HG03139 (cell line): Measurements from ENCODE around the gene CLPTM1L.

Source experiments
- ATAC-seq: cut with Tn5 transposase; IDR thresholded peaks from one replicate; pipeline ENCODE4 v1.9.1; 2021; ENCODE audit not compliant: unreplicated experiment

CLPTM1L gene

DNA sequence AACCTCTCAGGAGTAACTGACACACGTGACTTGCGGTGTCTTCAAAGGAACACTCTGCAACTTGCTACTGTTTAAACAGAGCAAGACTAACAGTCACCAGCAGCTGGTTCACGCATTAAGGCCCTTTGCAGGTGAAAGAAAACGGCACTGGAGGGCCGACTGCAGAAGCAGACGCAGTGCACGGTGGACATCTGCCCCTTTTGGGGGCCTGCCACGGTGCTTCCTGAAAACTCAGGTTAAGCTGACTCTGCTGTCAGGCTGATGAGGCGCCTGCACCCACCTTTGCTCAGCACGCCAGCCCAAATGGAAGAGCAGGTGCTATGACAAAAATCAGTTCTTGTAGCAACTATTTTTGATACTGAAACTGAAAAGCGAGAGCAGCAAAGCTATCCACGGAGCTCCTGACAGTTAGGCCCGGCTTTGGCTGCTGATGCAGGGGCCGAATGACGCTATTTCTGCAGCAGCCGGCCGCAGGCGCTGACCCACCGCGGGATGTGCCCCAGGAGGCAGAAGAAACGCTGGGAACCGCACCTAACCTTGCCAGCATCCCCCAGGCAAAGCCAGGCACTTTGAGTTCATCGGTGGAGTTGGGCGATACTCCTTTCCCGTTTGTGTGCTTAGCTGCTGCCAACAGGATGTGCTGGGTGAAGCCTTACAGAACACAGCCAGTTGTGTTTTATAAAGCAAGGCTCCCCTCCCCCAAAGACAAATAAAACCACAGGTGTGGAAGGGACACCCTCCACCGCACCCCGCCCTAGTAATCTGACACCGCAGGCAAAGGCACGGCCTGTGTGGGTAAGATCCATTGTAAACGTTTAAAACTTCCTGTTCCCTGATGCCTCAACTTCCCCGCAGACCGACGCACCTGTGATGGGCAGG lies 29.0 kb downstream of the CLPTM1L start:
- peak; percentile 47 for ATAC-seq

DNA sequence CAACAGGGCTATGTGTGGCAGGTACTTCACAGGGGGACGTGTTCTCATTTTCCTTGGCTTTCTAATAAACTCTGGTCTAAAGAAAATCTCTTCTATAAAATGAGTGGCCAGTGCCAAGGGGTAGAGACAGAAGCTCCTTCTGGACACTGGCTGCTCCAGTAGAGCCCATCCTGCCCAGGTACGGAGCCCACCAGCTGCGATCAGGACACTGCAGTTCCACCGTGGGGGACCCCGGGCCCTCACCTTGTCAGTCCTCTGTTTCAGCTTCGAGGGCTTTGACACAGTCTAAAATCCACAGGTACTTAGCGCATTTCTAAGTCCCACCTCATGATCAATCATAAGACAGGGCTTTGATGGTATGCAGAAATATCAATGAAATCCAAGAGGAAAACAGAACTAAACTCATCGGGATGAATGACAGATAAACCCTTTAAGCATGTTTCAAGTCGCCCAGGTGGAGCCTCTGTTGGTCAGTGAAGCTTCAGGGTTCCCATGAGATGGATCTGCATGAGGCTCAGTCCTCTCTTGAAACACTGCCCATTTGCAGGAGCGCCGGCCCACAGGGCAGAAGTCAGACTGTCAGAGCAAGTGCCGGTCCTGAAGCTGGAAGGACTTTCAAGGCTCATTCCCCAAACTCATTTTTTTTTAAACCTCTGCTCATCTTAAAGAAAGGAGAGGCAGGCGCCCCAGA lies 29.7 kb downstream of the CLPTM1L start:
- ATAC-seq: no peak

DNA sequence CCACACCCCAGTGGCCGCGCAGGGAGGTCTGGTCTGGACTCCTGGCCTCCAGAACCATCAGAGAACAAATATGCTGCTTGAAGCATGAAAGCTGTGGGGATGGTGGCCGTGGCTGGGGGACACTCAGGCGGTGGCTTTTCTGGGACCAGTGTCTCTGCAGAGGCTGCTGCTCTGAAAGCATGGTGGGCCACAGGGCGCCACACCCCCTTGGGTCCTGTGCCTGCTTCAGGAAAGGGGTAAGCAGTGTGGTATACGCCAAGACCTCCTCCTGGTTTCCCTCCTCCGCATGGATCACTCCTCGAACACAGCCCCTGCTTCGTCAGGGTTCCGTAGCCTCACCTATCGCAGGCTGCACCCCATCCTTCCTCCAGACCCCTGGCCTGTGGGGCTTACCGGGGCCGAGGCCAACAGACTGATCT lies 30.3 kb downstream of the CLPTM1L start:
- no peak for ATAC-seq

DNA sequence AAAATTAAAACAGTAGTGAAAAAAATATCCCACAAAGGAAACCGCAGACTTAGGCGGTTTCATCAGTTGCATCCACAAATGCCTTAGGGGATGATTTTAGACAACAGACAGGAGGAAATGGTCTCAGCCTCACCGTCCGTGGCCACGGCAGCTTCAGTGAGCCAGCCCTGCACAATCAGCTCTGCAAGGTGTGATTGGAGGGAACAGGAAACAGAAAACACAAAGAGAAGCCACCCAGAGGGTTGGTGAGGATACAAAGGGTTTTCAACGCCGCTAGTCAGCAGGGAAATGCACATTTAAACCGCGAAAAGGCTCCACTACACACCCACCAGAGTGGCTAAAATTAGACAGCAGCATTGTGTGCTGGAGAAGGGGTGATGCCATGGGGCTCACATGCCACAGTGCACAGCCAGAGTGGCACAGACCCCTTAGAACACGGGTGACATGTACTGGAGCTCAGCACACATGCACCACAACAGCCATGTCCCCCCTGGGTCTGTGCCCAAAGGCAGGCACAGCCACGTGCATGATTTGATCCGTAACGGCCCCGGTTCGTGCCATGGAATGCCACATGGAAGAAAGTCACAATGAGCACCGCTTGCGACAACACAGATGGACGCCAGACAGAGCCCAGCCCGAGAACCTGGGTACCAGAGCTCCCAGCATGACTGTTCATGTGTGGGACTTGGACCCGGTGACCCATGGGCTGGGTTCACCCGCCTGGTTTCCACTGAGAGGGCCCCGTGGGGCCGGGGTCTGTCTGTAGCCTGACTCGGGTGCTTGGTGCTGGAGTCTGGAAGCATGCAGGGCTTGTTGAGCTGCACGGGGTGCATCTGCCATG lies 31.7 kb downstream of the CLPTM1L start:
- ATAC-seq: peak; percentile 79

DNA sequence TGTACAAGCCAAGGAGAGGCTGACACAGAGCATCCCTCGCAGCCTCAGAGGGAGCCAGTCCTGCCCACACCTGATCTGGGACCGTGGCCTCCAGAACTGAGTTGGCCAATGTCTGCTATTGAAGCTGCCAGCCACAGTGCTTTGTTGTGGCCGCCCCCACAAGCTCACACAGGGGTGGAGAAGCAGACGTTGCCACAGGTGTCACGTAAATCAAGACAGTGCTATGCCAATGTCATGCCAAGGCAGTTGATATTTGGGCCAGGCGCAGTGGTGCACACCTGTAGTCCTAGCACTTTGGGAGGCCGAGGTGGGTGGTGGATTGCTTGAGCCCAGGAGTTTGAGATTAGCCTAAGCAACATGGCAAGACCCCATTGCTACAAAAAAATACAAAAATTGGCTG lies 32.7 kb downstream of the CLPTM1L start:
- no peak for ATAC-seq

DNA sequence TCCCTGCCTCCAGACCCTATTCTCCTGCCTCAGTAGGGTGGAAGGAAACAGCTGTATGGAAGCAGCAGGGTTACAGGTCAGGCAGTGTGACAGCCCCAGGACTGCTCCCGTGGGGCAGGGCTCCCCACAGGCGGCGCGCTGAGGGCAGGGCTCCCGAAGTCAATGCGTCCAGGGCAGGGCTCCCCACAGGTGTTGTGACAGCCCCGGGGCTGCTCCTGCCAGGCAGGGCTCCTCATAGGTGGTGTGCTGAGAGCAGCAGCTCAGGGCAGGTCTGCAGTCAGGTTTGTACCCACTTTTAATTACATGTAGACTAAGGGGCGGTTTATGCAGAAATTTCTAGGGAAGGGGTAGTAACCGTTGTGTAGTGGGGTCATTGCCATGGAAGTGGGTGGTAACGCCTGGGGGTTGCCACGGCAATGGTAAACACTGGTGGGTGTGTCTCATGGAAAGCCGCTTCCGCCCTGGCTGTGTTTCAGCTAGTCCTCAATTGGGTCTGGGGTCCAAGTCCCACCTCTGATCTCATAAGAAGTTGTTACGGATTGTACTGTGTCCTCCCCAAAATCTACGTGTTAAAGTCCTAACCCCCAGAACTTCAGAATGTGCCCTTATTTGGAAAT lies 33.4 kb downstream of the CLPTM1L start:
- ATAC-seq: no peak

DNA sequence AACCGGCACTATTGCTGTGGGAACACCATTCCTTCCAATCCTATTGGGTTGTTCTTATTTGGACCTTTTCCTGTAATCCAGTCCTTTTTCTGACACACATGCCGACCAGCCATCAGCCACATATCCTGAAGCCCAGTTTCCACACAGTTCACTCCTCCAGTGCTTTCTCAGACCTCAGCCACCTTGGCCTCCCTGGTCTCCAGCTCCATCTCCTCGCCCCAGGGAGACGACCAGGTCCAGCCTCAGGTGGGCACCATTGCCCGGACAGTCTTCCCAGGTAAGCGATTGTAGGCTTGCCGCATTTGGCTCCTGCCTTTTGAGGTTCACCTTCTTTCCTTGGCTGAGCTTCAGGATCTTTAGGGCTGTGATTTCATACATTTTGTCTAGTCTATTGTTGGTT lies 34.8 kb downstream of the CLPTM1L start:
- no peak for ATAC-seq

DNA sequence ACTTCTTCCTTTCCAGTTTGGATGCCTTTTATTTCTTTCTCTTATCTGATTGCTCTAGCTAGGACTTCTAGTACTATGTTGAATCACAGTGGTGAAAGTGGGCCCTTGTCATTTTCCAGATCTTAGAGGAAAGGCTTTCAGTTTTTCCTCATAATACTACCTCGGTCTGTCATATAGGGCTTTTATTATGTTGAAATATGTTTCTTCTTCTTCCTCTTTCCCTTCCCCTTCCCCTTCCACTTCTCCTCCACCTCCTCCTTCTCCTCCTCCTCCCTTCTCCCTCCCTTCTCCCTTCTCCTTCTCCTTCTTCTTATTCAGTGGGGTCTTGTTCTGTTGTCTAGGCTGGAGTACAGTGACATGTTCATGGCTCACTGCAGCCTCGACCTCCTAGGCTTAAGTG lies 40.9 kb downstream of the CLPTM1L start:
- ATAC-seq: no peak

DNA sequence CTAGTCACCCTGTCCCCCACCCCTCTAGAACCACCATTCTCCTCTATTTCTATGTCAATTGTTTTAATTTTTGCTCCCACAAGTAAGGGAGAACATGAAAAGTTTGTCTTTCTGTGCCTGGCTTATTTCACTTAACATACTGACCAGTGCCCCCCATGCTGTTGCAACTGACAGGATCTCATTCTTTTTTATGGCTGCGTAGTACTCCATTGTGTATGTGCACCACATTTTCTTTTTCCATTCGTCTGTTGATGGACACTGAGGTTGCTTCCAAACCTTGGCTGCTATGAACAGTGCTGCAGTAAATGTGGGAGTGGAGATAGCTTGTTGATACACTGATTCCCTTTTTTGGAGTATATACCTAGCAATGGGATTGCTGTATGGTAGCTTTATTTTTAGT lies 42.6 kb downstream of the CLPTM1L start:
- no peak for ATAC-seq

DNA sequence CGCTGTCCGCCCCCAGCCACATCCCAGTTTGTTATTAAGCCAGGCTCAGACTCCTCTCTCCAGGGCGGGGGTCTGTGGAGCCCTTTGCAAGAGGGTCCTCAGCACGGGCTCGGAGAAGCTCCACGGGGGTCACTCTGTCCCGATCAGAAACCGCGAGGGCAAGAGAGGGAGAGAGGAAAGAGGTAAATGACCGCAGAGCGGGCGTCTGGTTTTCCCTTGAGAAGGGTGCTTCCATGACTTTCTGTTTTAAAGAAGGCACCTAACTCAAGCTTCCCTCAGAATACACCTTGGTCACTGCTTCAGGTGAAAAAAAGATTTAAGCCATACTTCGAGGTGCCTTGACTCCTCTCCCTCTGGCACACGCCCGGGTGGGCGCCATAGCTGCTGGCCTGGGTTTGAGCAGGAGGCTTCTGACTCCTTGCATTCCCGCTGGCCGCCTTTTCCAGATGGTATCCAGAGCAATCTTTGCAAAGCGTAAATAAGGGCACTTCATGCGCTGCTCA lies 44.3 kb downstream of the CLPTM1L start:
- ATAC-seq: no peak

DNA sequence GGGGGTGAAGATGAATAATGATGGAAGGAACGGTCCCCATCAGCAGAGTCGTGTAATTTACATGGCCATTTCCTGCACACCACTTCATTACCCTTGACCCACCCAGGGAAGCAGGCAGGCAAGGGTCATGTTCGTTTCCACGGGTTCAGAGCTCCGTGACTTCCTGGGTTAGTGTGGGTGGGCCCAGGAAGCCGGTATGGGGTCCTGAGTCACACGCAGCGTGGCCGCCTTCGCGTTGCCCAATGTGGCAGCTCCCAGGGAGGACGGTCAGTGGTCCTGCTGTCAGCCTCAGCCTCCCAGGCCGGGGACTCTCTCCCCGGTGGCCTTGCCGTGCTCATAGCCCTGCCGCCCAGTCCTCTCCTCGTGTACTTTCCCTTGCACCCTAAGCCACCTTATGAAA lies 44.9 kb downstream of the CLPTM1L start:
- no peak for ATAC-seq

DNA sequence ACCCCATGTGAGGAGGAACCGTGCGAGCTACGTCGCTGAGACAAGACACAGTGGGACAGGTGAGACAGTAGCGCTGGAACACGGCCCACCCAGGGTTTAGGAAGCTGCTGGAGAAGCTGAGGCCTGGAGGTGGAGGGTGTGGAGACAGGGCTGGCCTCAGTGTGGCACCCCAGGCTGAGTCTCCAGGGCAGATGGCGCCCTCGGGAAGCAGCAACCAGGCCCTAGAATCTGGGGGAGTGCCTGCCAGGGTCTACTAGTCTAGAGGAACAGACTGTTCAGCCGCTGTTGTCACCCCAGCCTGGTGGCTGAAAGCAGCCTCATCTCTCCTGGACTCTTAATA lies 45.4 kb downstream of the CLPTM1L start:
- ATAC-seq: no peak

DNA sequence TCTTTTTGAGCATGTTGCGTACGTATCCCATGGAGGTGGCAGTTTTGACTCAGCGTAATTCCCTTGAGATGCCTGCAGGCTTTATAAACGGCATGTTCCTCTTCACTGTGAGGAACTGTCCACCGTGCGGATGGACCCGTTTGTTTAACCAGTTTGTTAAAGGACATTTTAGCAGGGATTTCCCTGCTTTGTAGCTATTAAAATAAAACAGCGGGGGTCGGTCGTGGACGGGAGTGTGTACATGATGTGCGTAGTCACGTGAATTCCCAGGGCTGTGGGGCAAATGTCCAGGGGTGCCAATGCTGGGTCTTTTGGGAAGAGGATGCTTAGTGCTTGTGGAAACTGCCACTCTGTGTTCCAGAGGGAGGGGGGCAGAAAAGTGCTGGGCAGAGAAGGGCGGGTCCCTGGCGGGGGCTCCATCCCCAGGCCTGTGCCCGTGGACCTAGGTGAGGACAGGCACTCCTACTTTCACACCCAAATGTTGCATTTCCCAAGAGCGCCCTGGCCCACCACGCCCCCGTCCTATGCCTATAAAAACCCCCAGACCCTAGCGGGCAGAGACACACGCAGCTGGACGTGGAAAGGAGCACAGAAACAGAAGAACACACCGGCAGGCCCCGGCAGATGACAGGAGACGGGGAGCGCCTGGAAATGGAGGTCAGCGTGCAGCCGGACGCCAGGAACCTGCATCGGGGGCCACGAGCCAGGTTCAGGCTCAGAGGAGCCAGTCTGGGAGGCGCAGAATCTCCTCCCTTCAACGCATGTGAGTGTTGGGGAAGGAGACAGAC lies 46.0 kb downstream of the CLPTM1L start:
- no peak for ATAC-seq

DNA sequence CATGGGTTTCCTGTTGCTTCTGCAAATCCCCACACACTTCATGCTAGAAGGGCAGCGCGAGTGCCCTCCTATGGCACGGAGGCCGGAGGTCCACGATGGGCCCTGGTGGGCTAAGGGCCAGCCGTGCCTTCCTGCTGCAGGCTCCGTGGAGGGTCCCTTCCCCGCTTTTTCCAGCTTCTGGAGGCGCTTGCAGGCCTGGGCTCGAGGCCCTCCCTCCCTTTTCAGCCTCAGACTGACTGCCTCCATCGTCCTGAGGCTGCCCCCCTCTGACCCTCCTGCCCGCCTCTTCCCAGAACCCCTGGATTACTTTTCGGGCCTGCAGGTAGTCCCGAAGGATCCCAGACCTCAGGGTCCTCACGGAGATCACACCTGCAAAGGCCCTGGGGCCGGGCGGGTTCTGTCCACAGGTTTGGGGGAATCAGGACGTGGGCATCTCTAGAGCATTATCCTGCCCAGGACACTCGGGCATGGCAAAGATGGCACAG lies 46.8 kb downstream of the CLPTM1L start:
- ATAC-seq: no peak

DNA sequence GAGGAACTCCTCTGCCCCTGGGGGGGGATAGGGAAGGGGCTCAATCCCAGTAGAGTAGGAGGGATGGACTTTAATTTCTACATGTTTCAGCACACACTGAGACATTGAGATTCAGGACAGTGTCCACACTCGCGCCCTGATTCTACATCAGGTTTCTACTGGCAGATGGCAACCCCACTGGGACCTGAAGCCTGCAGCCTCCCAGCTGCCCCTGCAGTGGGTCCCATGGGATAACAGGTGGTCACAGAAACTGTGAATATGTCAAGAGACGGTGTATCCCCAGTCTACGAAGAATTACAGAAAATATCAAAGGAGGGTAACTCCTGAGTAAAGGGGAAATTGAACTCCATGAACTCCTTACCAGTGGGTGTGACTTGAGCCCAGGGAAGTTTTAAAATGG lies 47.7 kb downstream of the CLPTM1L start:
- no peak for ATAC-seq

DNA sequence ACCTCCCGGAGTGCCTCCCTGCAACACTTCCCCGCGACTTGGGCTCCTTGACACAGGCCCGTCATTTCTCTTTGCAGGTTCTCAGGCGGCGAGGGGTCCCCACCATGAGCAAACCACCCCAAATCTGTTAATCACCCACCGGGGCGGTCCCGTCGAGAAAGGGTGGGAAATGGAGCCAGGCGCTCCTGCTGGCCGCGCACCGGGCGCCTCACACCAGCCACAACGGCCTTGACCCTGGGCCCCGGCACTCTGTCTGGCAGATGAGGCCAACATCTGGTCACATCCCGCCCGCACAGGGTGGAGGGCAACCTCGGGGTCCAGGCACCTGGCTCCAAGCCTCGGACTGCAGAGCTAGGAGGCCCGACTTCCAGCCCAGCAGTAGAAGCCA lies 49.3 kb downstream of the CLPTM1L start:
- ATAC-seq: no peak

DNA sequence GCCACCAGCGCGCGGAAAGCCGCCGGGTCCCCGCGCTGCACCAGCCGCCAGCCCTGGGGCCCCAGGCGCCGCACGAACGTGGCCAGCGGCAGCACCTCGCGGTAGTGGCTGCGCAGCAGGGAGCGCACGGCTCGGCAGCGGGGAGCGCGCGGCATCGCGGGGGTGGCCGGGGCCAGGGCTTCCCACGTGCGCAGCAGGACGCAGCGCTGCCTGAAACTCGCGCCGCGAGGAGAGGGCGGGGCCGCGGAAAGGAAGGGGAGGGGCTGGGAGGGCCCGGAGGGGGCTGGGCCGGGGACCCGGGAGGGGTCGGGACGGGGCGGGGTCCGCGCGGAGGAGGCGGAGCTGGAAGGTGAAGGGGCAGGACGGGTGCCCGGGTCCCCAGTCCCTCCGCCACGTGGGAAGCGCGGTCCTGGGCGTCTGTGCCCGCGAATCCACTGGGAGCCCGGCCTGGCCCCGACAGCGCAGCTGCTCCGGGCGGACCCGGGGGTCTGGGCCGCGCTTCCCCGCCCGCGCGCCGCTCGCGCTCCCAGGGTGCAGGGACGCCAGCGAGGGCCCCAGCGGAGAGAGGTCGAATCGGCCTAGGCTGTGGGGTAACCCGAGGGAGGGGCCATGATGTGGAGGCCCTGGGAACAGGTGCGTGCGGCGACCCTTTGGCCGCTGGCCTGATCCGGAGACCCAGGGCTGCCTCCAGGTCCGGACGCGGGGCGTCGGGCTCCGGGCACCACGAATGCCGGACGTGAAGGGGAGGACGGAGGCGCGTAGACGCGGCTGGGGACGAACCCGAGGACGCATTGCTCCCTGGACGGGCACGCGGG lies 49.9 kb downstream of the CLPTM1L start, which contains the start of gene TERT:
TERT (minus strand) TSS at position 234 of the 815 bp plus-strand sequence; CDS start at position 155, 79 bp downstream.
- ATAC-seq: no peak

DNA sequence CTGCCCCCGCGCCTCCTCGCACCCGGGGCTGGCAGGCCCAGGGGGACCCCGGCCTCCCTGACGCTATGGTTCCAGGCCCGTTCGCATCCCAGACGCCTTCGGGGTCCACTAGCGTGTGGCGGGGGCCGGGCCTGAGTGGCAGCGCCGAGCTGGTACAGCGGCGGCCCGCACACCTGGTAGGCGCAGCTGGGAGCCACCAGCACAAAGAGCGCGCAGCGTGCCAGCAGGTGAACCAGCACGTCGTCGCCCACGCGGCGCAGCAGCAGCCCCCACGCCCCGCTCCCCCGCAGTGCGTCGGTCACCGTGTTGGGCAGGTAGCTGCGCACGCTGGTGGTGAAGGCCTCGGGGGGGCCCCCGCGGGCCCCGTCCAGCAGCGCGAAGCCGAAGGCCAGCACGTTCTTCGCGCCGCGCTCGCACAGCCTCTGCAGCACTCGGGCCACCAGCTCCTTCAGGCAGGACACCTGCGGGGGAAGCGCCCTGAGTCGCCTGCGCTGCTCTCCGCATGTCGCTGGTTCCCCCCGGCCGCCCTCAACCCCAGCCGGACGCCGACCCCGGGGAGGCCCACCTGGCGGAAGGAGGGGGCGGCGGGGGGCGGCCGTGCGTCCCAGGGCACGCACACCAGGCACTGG lies 50.6 kb downstream of the CLPTM1L start:
- no peak for ATAC-seq
